ENCODE measurements around the gene IHH.

The IHH gene

GRCh38 chr2:219072741-219073250 lies 12.1 kb upstream of the IHH start:
- no peak overlapping the region for H4K8ac ChIP-seq (ENCODE audit: low read depth, low read length)
- H2BK120ac ChIP-seq (ENCODE audit: low read depth, low read length), result no peak overlapping the region
- no peaks in the 10 kb centered on the region for H3K27me3 ChIP-seq (ENCODE audit: insufficient read depth, low read length, poor library complexity)
- no peak overlapping the region for H3K4ac ChIP-seq (ENCODE audit: low read depth, low read length)
- H3K4me3 ChIP-seq (ENCODE audit: low read length), result no peak overlapping the region
- H3K79me1 ChIP-seq (ENCODE audit: low read length), result no peaks in the 10 kb centered on the region
- H2AK5ac ChIP-seq (ENCODE audit: low read length), result no peak overlapping the region
- H2BK15ac ChIP-seq (replicated peaks; ENCODE audit: low read depth), result no peak overlapping the region
- H3K27ac ChIP-seq (ENCODE audit: low read depth, low read length), result no peak overlapping the region
- no peak overlapping the region for H3K4me2 ChIP-seq (ENCODE audit: low read length)
- H4K5ac ChIP-seq (ENCODE audit: low read length), result no peak overlapping the region
- H3K18ac ChIP-seq (ENCODE audit: low read length), result no peak overlapping the region
- no peaks in the 10 kb centered on the region for H3K36me3 ChIP-seq (ENCODE audit: control insufficient read depth, insufficient read depth, low read length)
- H3K79me2 ChIP-seq (ENCODE audit: control insufficient read depth, insufficient read depth, low read length), result no peaks in the 10 kb centered on the region
- no peak for DNase-seq
- no CpG with 5 or more reads among the region's 9 CpGs for WGBS (ENCODE audit: extremely low coverage, insufficient coverage, low lambda C conversion rate)
- no peak overlapping the region for H3K23ac ChIP-seq (ENCODE audit: low read length)
- H2BK5ac ChIP-seq (ENCODE audit: low read length), result no peak overlapping the region
- no peak overlapping the region for H3K56ac ChIP-seq (ENCODE audit: low read length)
- H3K4me1 ChIP-seq (ENCODE audit: control insufficient read depth, low read depth, low read length), result peaks cover 2% of the 10 kb centered on the region
- H3K9ac ChIP-seq (ENCODE audit: low read length), result no peak overlapping the region

- Histone ChIP-seq H3K18ac (ENCODE audit: low read length) (no peak overlapping the region), H2BK5ac (ENCODE audit: low read length) (no peak overlapping the region), H3K4me2 (ENCODE audit: low read length) (no peak overlapping the region), H4K5ac (ENCODE audit: low read length) (no peak overlapping the region), H3K23ac (ENCODE audit: low read length) (no peak overlapping the region), H2AK5ac (ENCODE audit: low read length) (no peak overlapping the region), H2BK120ac (ENCODE audit: low read depth, low read length) (no peak overlapping the region), H3K9ac (ENCODE audit: low read length) (no peak overlapping the region), H3K79me2 (ENCODE audit: control insufficient read depth, insufficient read depth, low read length) (no peaks in the 10 kb centered on the region), H3K4me1 (ENCODE audit: control insufficient read depth, low read depth, low read length) (peaks cover 2% of the 10 kb centered on the region), H3K4me3 (ENCODE audit: low read length) (no peak overlapping the region), H2BK15ac (replicated peaks; ENCODE audit: low read depth) (no peak overlapping the region), H3K4ac (ENCODE audit: low read depth, low read length) (no peak overlapping the region), H3K79me1 (ENCODE audit: low read length) (no peaks in the 10 kb centered on the region), H3K27ac (ENCODE audit: low read depth, low read length) (no peak overlapping the region), H3K36me3 (ENCODE audit: control insufficient read depth, insufficient read depth, low read length) (no peaks in the 10 kb centered on the region), H3K56ac (ENCODE audit: low read length) (no peak overlapping the region), H3K27me3 (ENCODE audit: insufficient read depth, low read length, poor library complexity) (no peaks in the 10 kb centered on the region), H4K8ac (ENCODE audit: low read depth, low read length) (no peak overlapping the region)
- WGBS (ENCODE audit: extremely low coverage, insufficient coverage, low lambda C conversion rate), result no CpG with 5 or more reads among the region's 6 CpGs
- DNase-seq, result no peak
These were observed 10.6 kb upstream of the IHH start for GRCh38 chr2:219071131-219071816.

- Histone ChIP-seq H3K4me2 (ENCODE audit: low read length) (no peak overlapping the region), H3K56ac (ENCODE audit: low read length) (no peak overlapping the region), H3K27ac (ENCODE audit: low read depth, low read length) (no peak overlapping the region), H2BK120ac (ENCODE audit: low read depth, low read length) (no peak overlapping the region), H4K8ac (ENCODE audit: low read depth, low read length) (no peak overlapping the region), H2BK15ac (replicated peaks; ENCODE audit: low read depth) (no peak overlapping the region), H3K9ac (ENCODE audit: low read length) (no peak overlapping the region), H3K18ac (ENCODE audit: low read length) (no peak overlapping the region), H3K36me3 (ENCODE audit: control insufficient read depth, insufficient read depth, low read length) (no peaks in the 10 kb centered on the region), H4K5ac (ENCODE audit: low read length) (no peak overlapping the region), H3K4ac (ENCODE audit: low read depth, low read length) (no peak overlapping the region), H2AK5ac (ENCODE audit: low read length) (no peak overlapping the region), H3K4me3 (ENCODE audit: low read length) (no peak overlapping the region), H3K23ac (ENCODE audit: low read length) (no peak overlapping the region), H3K79me1 (ENCODE audit: low read length) (no peaks in the 10 kb centered on the region), H3K79me2 (ENCODE audit: control insufficient read depth, insufficient read depth, low read length) (no peaks in the 10 kb centered on the region), H2BK5ac (ENCODE audit: low read length) (no peak overlapping the region), H3K4me1 (ENCODE audit: control insufficient read depth, low read depth, low read length) (no peaks in the 10 kb centered on the region), H3K27me3 (ENCODE audit: insufficient read depth, low read length, poor library complexity) (peaks cover 27% of the 10 kb centered on the region)
- DNase-seq, result no peak
- no CpG with 5 or more reads among the region's 1 CpG for WGBS (ENCODE audit: extremely low coverage, insufficient coverage, low lambda C conversion rate)
These were observed 4.8 kb upstream of the IHH start for GRCh38 chr2:219065484-219065883.

GRCh38 chr2:219062081-219062480 lies 1.4 kb upstream of the IHH start:
- no peak for DNase-seq
- Histone ChIP-seq H3K4ac (ENCODE audit: low read depth, low read length) (no peak overlapping the region), H4K8ac (ENCODE audit: low read depth, low read length) (no peak overlapping the region), H3K27me3 (ENCODE audit: insufficient read depth, low read length, poor library complexity) (peaks cover 57% of the 10 kb centered on the region), H3K56ac (ENCODE audit: low read length) (no peak overlapping the region), H3K9ac (ENCODE audit: low read length) (no peak overlapping the region), H3K79me2 (ENCODE audit: control insufficient read depth, insufficient read depth, low read length) (no peaks in the 10 kb centered on the region), H2BK5ac (ENCODE audit: low read length) (no peak overlapping the region), H2AK5ac (ENCODE audit: low read length) (no peak overlapping the region), H3K23ac (ENCODE audit: low read length) (no peak overlapping the region), H3K4me2 (ENCODE audit: low read length) (no peak overlapping the region), H3K79me1 (ENCODE audit: low read length) (no peaks in the 10 kb centered on the region), H2BK120ac (ENCODE audit: low read depth, low read length) (no peak overlapping the region), H3K4me3 (ENCODE audit: low read length) (no peak overlapping the region), H3K4me1 (ENCODE audit: control insufficient read depth, low read depth, low read length) (no peaks in the 10 kb centered on the region), H3K27ac (ENCODE audit: low read depth, low read length) (no peak overlapping the region), H2BK15ac (replicated peaks; ENCODE audit: low read depth) (no peak overlapping the region), H3K36me3 (ENCODE audit: control insufficient read depth, insufficient read depth, low read length) (no peaks in the 10 kb centered on the region), H4K5ac (ENCODE audit: low read length) (no peak overlapping the region), H3K18ac (ENCODE audit: low read length) (no peak overlapping the region)
- WGBS (ENCODE audit: extremely low coverage, insufficient coverage, low lambda C conversion rate), result no CpG with 5 or more reads among the region's 6 CpGs

- H3K27ac ChIP-seq (ENCODE audit: low read depth, low read length), result no peak overlapping the region
These were observed 717 bp downstream of the IHH start for GRCh38 chr2:219059725-219060682.

More at GRCh38 chr2:219059725-219060682, 717 bp downstream of the IHH start:
- no peak overlapping the region for H3K23ac ChIP-seq (ENCODE audit: low read length)
- H2BK5ac ChIP-seq (ENCODE audit: low read length), result no peak overlapping the region
- H2AK5ac ChIP-seq (ENCODE audit: low read length), result no peak overlapping the region
- H3K18ac ChIP-seq (ENCODE audit: low read length), result no peak overlapping the region
- no peak overlapping the region for H3K4ac ChIP-seq (ENCODE audit: low read depth, low read length)
- H3K36me3 ChIP-seq (ENCODE audit: control insufficient read depth, insufficient read depth, low read length), result no peaks in the 10 kb centered on the region
- no peak overlapping the region for H2BK15ac ChIP-seq (replicated peaks; ENCODE audit: low read depth)
- no peak overlapping the region for H3K9ac ChIP-seq (ENCODE audit: low read length)
- H3K4me2 ChIP-seq (ENCODE audit: low read length), result no peak overlapping the region
- peak overlapping the region; percentile 15 for H3K56ac ChIP-seq (ENCODE audit: low read length)
- H3K27me3 ChIP-seq (ENCODE audit: insufficient read depth, low read length, poor library complexity), result peaks cover 66% of the 10 kb centered on the region
- H3K4me3 ChIP-seq (ENCODE audit: low read length), result no peak overlapping the region
- H3K79me2 ChIP-seq (ENCODE audit: control insufficient read depth, insufficient read depth, low read length), result no peaks in the 10 kb centered on the region
- H4K5ac ChIP-seq (ENCODE audit: low read length), result no peak overlapping the region
- H2BK120ac ChIP-seq (ENCODE audit: low read depth, low read length), result no peak overlapping the region
- peak; percentile 8 for DNase-seq
- no peak overlapping the region for H4K8ac ChIP-seq (ENCODE audit: low read depth, low read length)
- WGBS (ENCODE audit: extremely low coverage, insufficient coverage, low lambda C conversion rate), result no CpG with 5 or more reads among the region's 81 CpGs
- H3K4me1 ChIP-seq (ENCODE audit: control insufficient read depth, low read depth, low read length), result no peaks in the 10 kb centered on the region
- no peaks in the 10 kb centered on the region for H3K79me1 ChIP-seq (ENCODE audit: low read length)

All from mesendoderm (in vitro differentiated cells).